Posterior vena cava (tissue), 2 donors: ENCODE results near the gene CLMP. TPM values are rescaled to one million over a fixed set of nuclear protein-coding genes. Genes with fewer than 3 reads are reported as not detected.

ENCODE experiments used
- DNase-seq: peaks from one replicate; pipeline ENCODE4 v3.0.0-alpha.2; 2020; ENCODE audit warnings: low spot score
- intact Hi-C, 2 donors: fragments of 100-400 bp; cut with DNase I; formaldehyde crosslinking; loops; one replicate each; pipeline versions ENCODE4 v1.14.1 to v1.14.2; 2022 to 2023
- long read RNA-seq, 2 donors: library from polyadenylated mRNA; unstranded; transcript quantifications; one replicate each; pipeline ENCODE4 v2.0.0, GENCODE V29; 2020 to 2021
- total RNA-seq, 2 donors: library from RNA; stranded (reverse); fragmentation: NEBNext Ultra II Directional; extraction: Animal tissue kit (Norgen Biotek cat#: 25700); gene quantifications; one replicate each; pipeline ENCODE4 v1.2.1, GENCODE V29; 2021
- donor health status: DM: yes; HTN: yes; CAD: no.
- donor health status: DM: yes; HTN: yes; CAD: no.

CLMP gene
- total RNA-seq, result 10 to 100 TPM; 24.6 to 28.3 TPM
- long read RNA-seq, donor 1, full-length matches to known transcripts, result 4 of 9 reads
- long read RNA-seq, donor 1, partial matches to known transcripts, result 1 of 9 reads
- long read RNA-seq, donor 1, other reads (novel, unspliced or antisense), result 4 of 9 reads
- long read RNA-seq, donor 2, full-length matches to known transcripts, result 1 of 10 reads
- long read RNA-seq, donor 2, partial matches to known transcripts, result 3 of 10 reads
- long read RNA-seq, donor 2, other reads (novel, unspliced or antisense), result 6 of 10 reads

GRCh38 chr11:123195188-123196059 is at the start of gene CLMP:
TSS of gene CLMP (minus strand) at chr11:123195248. CDS start at chr11:123194940, 308 bp downstream.
- DNase-seq, result peak; percentile 86
- intact Hi-C loops, result no loop called here

- no peak for DNase-seq
- intact Hi-C loops, result no loop called here
These were observed 47.0 kb upstream of the CLMP start for GRCh38 chr11:123241874-123242543.

GRCh38 chr11:123241294-123241693 is 46.2 kb upstream of the CLMP start:
- no peak for DNase-seq
- intact Hi-C loops, result no loop called here

- intact Hi-C loops, result no loop called here
- no peak for DNase-seq
These were observed 44.4 kb upstream of the CLMP start for GRCh38 chr11:123239191-123240150.

GRCh38 chr11:123238297-123238696 is 43.2 kb upstream of the CLMP start:
- DNase-seq, result peak; percentile 91

GRCh38 chr11:123236879-123237278 is 41.8 kb upstream of the CLMP start:
- no peak for DNase-seq
- intact Hi-C loops, result no loop called here

More at GRCh38 chr11:123238297-123238696, 43.2 kb upstream of the CLMP start:
- intact Hi-C loops, result no loop called here

GRCh38 chr11:123235656-123236261 is 40.7 kb upstream of the CLMP start:
- no peak for DNase-seq
- intact Hi-C loops, result no loop called here

- intact Hi-C loops, result no loop called here
- DNase-seq, result peak; percentile 86
These were observed 40.1 kb upstream of the CLMP start for GRCh38 chr11:123235117-123235655.

- DNase-seq, result no peak
- intact Hi-C loops, result no loop called here
These were observed 38.9 kb upstream of the CLMP start for GRCh38 chr11:123233975-123234334.

- DNase-seq, result no peak
- intact Hi-C loops, result no loop called here
These were observed 38.4 kb upstream of the CLMP start for GRCh38 chr11:123233280-123233974.

- no peak for DNase-seq
- intact Hi-C loops, result loop anchor here in 1 of 2 donors (1.0 kb wide), 1 partner anchor 19 kb away; no protein-coding TSS in a partner anchor
These were observed 36.7 kb upstream of the CLMP start for GRCh38 chr11:123231777-123232176.

GRCh38 chr11:123231256-123231655 is 36.2 kb upstream of the CLMP start:
- intact Hi-C loops, result no loop called here

GRCh38 chr11:123230346-123230745 is 35.3 kb upstream of the CLMP start:
- intact Hi-C loops, result no loop called here
- DNase-seq, result no peak

More at GRCh38 chr11:123231256-123231655, 36.2 kb upstream of the CLMP start:
- no peak for DNase-seq

GRCh38 chr11:123228496-123229163 is 33.6 kb upstream of the CLMP start:
- intact Hi-C loops, result no loop called here

GRCh38 chr11:123227763-123228495 is 32.9 kb upstream of the CLMP start:
- intact Hi-C loops, result no loop called here
- no peak for DNase-seq

More at GRCh38 chr11:123228496-123229163, 33.6 kb upstream of the CLMP start:
- no peak for DNase-seq

- intact Hi-C loops, result no loop called here
- no peak for DNase-seq
These were observed 26.5 kb upstream of the CLMP start for GRCh38 chr11:123221584-123221983.
